Chondrocyte (in vitro differentiated cells): ENCODE data around the gene SLC35B2. TPM values are rescaled to one million over a fixed set of nuclear protein-coding genes. Genes with fewer than 3 reads are reported as not detected.

Experiments
- DNase-seq: peaks from one replicate; pipeline ENCODE4 v3.0.0; 2021; ENCODE audit warnings: mixed read lengths, low spot score
- H3K27ac Mint-ChIP-seq: one replicate; pipeline ENCODE4 v1.8.0; 2021; ENCODE audit warnings: mild to moderate bottlenecking, moderate library complexity, mixed read lengths; ENCODE audit not compliant: unreplicated experiment
- H3K27me3 Mint-ChIP-seq: 2 replicates; pipeline ENCODE4 v1.8.0; 2021; ENCODE audit warnings: low read depth, mixed read lengths
- H3K36me3 Mint-ChIP-seq: 2 replicates; pipeline ENCODE4 v1.8.0; 2021; ENCODE audit warnings: low read depth, mixed read lengths
- H3K4me1 Mint-ChIP-seq: 2 replicates; pipeline ENCODE4 v1.8.0; 2021; ENCODE audit warnings: low read depth, mild to moderate bottlenecking, mixed read lengths
- H3K4me3 Mint-ChIP-seq: one replicate; pipeline ENCODE4 v1.8.0; 2021; ENCODE audit warnings: mild to moderate bottlenecking, moderate library complexity, mixed read lengths; ENCODE audit not compliant: unreplicated experiment
- H3K9me3 Mint-ChIP-seq: 2 replicates; pipeline ENCODE4 v1.8.0; 2021; ENCODE audit warnings: low read depth, mixed read lengths
- total RNA-seq: library from RNA; stranded (reverse); gene quantifications from 3 replicates; pipeline ENCODE4 v1.2.1, GENCODE V29; 2021
- TF ChIP-seq, protein P1 (sequence below): fragments of 200-600 bp; sonication (generic); IDR thresholded peaks from 2 replicates; pipeline ENCODE4 v1.5.0; 2021; ENCODE audit warnings: antibody characterized with exemption, mild to moderate bottlenecking, moderate library complexity

Gene SLC35B2
- total RNA-seq, 1 donor from 2014 or later, result 71.5 TPM

DNA sequence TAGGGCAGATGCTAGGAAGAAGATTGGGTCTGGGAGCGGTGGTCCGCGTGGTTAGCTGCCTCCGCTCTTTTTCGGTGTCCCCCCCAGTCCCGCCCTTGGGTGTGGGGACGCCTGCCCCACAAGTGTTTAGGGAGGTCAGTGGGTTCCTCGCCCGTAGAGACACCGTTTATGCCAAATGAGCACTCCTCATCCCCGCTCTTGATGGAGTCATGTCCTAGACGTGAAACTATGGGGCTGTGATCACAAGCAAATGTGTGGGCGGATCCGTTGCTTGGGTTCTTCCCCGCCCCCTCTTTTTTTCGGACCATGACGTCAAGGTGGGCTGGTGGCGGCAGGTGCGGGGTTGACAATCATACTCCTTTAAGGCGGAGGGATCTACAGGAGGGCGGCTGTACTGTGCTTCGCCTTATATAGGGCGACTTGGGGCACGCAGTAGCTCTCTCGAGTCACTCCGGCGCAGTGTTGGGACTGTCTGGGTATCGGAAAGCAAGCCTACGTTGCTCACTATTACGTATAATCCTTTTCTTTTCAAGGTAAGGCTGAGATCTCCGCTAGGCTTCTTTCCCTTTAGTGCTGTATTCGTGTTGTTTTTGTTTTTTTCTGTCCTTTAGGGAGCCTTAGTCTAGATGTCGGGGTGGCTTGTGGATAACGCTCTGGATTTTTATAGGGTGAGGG is 10.5 kb downstream of the SLC35B2 start, which contains the start of gene HSP90AB1:
Gene HSP90AB1, plus strand, starts transcription at position 439 of the 675 bp plus-strand sequence. CDS start 1,529 bp downstream, outside the sequence.
- peak within 1 kb of the TSS; percentile 98 for H3K4me3 Mint-ChIP-seq
- peak; percentile 96 for DNase-seq
- peak within 1 kb of the TSS; percentile 98 for H3K27ac Mint-ChIP-seq
- peaks cover 40% of the 10 kb centered on the region for H3K36me3 Mint-ChIP-seq
- TF ChIP-seq, protein P1, sequence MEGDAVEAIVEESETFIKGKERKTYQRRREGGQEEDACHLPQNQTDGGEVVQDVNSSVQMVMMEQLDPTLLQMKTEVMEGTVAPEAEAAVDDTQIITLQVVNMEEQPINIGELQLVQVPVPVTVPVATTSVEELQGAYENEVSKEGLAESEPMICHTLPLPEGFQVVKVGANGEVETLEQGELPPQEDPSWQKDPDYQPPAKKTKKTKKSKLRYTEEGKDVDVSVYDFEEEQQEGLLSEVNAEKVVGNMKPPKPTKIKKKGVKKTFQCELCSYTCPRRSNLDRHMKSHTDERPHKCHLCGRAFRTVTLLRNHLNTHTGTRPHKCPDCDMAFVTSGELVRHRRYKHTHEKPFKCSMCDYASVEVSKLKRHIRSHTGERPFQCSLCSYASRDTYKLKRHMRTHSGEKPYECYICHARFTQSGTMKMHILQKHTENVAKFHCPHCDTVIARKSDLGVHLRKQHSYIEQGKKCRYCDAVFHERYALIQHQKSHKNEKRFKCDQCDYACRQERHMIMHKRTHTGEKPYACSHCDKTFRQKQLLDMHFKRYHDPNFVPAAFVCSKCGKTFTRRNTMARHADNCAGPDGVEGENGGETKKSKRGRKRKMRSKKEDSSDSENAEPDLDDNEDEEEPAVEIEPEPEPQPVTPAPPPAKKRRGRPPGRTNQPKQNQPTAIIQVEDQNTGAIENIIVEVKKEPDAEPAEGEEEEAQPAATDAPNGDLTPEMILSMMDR, result no peak
- H3K27me3 Mint-ChIP-seq, result no peaks in the 10 kb centered on the region
- H3K9me3 Mint-ChIP-seq, result no peaks in the 10 kb centered on the region
- peaks cover 42% of the 10 kb centered on the region for H3K4me1 Mint-ChIP-seq

DNA sequence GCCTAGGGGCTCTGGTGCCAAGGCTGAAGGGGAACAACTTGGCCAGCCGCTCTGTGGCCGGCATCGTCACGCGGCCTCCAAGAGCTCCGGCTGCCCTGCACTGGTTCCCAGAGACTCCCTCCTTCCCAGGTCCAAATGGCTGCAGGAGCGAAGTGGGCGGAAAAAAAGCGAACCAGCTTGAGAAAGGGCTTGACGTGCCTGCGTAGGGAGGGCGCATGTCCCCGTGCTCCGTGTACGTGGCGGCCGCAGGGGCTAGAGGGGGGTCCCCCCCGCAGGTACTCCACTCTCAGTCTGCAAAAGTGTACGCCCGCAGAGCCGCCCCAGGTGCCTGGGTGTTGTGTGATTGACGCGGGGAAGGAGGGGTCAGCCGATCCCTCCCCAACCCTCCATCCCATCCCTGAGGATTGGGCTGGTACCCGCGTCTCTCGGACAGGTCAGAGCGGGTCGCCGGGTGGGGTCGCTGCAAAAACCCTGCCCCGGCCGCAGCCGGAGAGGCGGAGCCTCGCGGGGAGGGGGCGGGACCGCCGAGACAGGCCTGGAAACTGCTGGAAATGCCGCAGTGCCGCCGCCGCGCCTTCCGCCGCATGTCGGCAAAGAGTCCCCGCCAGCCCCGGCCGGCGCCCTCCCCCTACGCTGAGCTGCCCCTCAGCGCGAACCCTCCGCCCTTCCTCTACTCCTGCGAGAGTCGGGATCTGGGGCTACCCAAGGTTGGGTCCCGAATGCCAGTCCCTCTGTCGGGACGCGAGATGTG is 11.2 kb downstream of the SLC35B2 start:
- Mint-ChIP-seq H3K27me3 (no peaks in the 10 kb centered on the region), H3K36me3 (peaks cover 35% of the 10 kb centered on the region), H3K4me1 (peaks cover 35% of the 10 kb centered on the region), H3K4me3 (peak overlapping the region; percentile 98), H3K9me3 (no peaks in the 10 kb centered on the region), H3K27ac (peak overlapping the region; percentile 98)
- TF ChIP-seq, protein P1, result peak; percentile 63
- DNase-seq, result peak; percentile 95

DNA sequence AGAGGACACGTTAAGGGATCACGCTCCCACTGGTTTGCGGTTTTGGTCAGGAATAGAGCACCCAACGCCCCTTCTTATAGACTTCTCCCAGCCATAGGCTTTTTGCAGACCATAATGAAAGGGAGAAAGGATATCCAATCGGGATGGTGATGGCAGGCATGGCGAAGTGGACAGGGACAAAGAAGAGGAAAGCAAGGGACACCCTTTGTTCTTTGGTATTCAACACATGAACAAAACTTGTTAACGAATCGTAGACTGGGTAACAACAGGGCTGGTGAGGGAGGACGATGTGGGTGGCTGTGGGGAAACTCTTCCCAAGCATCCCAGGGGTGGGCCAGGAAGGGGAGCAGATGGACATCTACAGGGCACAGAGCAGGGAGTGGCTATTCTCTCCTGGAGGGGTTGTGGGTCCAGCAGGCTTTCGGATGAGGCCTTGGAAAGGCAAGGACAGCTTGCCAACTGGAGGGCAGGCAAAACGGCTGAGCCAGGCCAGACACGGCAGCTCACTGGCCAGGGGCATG is 11.9 kb downstream of the SLC35B2 start:
- TF ChIP-seq, protein P1, result no peak
- Mint-ChIP-seq H3K27ac (peak overlapping the region; percentile 98), H3K27me3 (no peaks in the 10 kb centered on the region)

DNA sequence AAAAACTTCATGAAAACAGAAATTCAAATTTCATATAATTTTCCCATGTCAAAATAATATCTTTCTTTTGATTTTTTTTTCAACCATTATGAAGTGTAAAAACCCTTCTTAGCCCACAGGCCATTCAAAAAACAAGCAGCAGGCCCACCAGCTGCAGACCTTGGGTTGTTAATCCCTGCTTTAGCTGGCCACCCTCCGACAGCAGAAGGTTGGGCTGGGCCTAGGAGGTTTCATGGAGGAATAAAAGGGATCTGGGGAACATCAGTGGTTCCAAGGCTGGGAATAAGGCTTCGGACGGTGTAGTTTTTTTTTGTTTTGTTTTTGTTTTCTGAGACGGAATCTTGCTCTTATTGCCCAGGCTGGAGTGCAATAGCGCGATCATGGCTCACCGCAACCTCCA is 14.0 kb downstream of the SLC35B2 start:
- TF ChIP-seq, protein P1, result no peak
- Mint-ChIP-seq H3K4me3 (no peak overlapping the region), H3K36me3 (peaks cover 8% of the 10 kb centered on the region), H3K27ac (no peak overlapping the region), H3K27me3 (no peaks in the 10 kb centered on the region), H3K9me3 (no peaks in the 10 kb centered on the region), H3K4me1 (peaks cover 16% of the 10 kb centered on the region)
- peak; percentile 13 for DNase-seq

More for the DNA sequence above, 11.9 kb downstream of the SLC35B2 start:
- Mint-ChIP-seq H3K4me1 (peaks cover 30% of the 10 kb centered on the region), H3K9me3 (no peaks in the 10 kb centered on the region), H3K4me3 (peak overlapping the region; percentile 98), H3K36me3 (peaks cover 28% of the 10 kb centered on the region)
- peak; percentile 82 for DNase-seq

DNA sequence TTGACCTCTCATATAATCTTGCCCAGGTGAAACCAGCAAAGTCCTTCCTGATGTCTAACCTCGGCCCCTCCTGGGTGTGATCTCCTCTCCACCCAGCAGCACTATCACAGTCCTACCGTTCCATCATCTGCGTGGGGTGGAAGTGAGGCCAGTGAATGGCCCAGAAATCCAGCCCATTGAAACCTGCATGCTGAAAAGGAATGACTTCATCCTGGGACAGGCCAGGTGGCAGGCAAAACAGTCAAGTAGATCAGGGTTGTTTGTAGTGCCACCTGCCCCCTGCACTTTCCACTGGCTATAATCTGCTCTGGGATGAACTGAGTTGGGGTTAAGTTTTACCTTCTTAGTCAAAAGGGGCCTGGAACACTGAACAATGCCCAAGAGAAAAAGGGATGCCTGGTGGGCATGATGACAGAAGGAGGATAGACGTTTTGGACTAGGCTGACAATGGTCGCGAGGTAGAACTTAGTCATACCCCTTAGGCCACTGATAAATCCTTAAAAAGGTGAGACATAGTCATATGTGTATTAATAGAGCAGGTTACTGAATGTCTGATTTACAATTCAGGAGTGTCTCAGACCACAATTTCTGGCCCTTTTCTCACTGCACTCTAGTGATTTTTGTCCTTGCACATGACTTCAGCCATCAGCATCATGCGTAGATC is 18.5 kb downstream of the SLC35B2 start:
- no peaks in the 10 kb centered on the region for H3K9me3 Mint-ChIP-seq
- peaks cover 50% of the 10 kb centered on the region for H3K4me1 Mint-ChIP-seq

More for the DNA sequence above, 18.5 kb downstream of the SLC35B2 start:
- DNase-seq, result peak; percentile 37
- Mint-ChIP-seq H3K27me3 (no peaks in the 10 kb centered on the region), H3K4me3 (peak overlapping the region; percentile 8), H3K36me3 (peaks cover 4% of the 10 kb centered on the region), H3K27ac (peak overlapping the region; percentile 98)
- TF ChIP-seq, protein P1, result no peak
